ENCODE measurements around the gene TMPRSS2. TPM values are rescaled to one million over a fixed set of nuclear protein-coding genes. Genes with fewer than 3 reads are reported as not detected.

TMPRSS2 gene
- polyA plus RNA-seq (ENCODE audit: insufficient read length) = not detected

- DNase-seq (ENCODE audit: low read depth) = no peak
Observed at GRCh38 chr21:41507521-41508414, at the start of gene TMPRSS2. Gene TMPRSS2 (minus strand): TSS chr21:41508158. CDS start chr21:41498133, 10,025 bp downstream.

GRCh38 chr21:41555057-41555456 is 47.1 kb upstream of the TMPRSS2 start:
- no peak for DNase-seq (ENCODE audit: low read depth)

GRCh38 chr21:41552254-41552653 is 44.3 kb upstream of the TMPRSS2 start:
- no peak for DNase-seq (ENCODE audit: low read depth)

- DNase-seq (ENCODE audit: low read depth) = no peak
Observed at GRCh38 chr21:41548781-41549180, 40.8 kb upstream of the TMPRSS2 start.

DNA sequence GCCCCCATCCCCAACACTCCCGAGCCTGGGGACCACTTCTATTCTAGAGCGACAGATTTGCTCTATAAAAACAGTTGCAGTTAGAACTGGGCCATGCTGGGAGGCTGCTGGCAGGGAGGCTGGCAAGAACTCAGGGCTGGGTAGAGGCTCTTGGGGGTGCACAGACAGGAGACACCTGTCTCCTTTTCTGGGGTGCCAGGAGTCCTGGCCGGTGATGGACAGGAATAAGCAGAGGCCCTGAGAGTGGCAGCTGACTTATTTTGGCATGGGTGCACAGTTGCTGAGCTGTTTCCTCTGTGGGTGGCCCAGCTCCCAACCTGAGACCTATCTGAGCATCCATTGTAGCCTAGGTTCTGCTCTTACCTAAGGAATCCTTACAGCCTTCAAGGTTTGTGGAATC is 39.2 kb upstream of the TMPRSS2 start:
- no peak for DNase-seq (ENCODE audit: low read depth)

- no peak for DNase-seq (ENCODE audit: low read depth)
Observed at GRCh38 chr21:41545500-41546359, 37.8 kb upstream of the TMPRSS2 start.

DNA sequence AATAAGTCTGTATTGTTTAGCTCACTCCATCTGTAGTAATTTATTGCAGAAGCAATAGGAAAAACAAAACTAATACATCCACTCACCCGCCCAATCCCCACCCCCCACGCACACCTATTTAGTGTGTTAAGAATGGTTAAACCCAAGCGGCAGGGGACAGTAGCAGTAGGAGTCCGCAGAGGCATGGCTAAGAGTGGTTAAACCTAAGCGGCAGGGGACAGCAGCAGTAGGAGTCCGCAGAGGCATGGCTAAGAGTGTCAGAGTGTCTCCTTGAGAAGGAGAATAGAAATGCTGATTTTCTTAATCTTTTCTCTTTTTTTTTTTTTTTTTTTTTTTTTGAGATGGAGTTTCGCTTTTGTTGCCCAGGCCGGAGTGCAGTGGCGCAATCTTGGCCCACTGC is 34.8 kb upstream of the TMPRSS2 start:
- DNase-seq (ENCODE audit: low read depth) = no peak

GRCh38 chr21:41537356-41537755 is 29.4 kb upstream of the TMPRSS2 start:
- no peak for DNase-seq (ENCODE audit: low read depth)

DNA sequence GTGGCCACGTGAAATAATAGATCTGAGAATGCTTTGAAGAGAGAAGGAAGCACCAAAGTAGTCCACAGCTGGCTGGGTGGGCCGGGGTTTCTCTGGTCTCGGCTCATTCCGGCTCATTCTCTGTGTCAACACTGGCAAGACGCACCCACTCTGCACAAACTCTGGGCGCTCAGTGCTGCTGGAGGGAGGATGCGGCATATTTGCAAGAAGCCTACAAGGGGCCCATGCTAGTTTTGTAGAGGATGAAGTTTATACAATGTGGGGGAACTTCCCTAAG is 28.8 kb upstream of the TMPRSS2 start:
- DNase-seq (ENCODE audit: low read depth) = no peak

GRCh38 chr21:41536076-41536826 is 28.3 kb upstream of the TMPRSS2 start:
- DNase-seq (ENCODE audit: low read depth) = no peak

GRCh38 chr21:41530366-41530765 is 22.4 kb upstream of the TMPRSS2 start:
- no peak for DNase-seq (ENCODE audit: low read depth)

DNA sequence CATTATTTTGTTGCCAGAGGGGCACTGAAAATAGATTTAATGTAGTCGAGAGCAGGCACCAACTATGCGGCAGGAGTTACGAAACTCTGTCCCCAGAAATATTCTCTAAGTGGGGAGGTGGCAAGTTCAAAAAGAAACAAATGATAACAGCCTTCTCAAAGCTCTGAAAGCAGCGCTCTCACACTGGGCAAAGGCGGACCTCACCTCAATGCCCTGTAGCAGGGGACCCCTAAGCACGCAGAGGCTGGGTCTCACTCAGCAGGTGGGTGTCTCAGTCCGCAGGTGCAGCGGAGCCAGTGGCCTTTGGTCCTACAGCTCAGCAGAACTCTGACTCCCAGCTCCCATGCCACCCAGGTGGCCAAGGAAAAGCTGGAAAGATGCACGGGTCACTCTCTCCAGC is 21.8 kb upstream of the TMPRSS2 start:
- DNase-seq (ENCODE audit: low read depth) = no peak

GRCh38 chr21:41526478-41527087 is 18.6 kb upstream of the TMPRSS2 start:
- no peak for DNase-seq (ENCODE audit: low read depth)

DNA sequence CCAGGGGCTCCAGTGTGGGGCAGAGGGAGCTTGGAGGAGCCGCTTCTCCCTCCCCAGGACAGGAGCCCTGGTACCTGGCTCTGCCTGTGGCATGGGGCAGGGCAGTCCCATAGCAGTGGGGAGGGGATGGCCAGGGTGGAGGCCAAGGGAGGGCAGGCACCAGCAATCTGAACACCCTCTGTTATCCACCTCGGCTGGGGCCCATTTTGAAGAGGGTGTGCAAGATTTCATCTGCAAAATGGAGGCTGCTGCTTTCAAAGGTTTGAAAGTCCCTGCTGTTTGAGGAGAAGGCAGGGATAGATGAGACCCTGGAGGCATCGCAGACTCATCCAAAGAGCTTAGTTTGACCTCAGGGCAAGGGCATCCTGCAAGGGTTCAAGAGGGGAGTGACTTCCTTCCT is 15.2 kb upstream of the TMPRSS2 start:
- DNase-seq (ENCODE audit: low read depth) = no peak

GRCh38 chr21:41521489-41522027 is 13.6 kb upstream of the TMPRSS2 start:
- no peak for DNase-seq (ENCODE audit: low read depth)

- DNase-seq (ENCODE audit: low read depth) = no peak
Observed at GRCh38 chr21:41520560-41521442, 12.8 kb upstream of the TMPRSS2 start.

DNA sequence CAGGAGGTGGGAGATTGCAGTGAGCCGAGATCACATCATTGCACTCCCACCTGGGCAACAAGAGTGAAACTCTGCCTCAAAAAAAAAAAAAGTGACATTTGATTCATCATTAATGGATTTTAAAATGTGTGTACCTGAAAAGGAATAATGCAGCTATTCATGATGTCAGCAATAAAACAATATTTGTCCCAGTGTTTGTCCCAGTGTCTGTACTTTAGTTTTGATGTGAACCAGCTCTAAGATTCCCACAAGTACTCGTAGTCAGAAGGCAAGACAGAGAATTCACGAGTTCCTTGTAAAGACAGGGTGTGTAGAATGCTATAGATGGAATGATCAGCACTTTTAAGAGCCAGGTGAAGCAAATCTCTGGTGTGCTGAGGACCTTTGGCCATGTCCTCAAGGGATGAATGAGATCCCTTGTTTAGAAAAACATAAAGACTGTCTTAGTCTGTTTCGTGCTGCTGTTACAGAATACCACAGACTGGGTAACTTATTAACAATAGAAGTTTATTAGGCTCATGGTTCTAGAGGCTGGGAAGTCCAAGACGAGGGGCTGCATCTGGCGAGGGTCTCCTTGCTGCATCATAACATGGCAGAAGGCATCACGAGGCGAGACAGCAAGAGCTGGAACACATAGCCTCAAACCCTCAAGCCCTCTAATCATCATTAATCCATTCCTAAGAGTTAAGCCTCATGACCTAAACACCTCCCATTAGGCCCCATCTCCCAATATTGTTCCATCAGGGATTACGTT is 12.0 kb upstream of the TMPRSS2 start:
- DNase-seq (ENCODE audit: low read depth) = no peak

GRCh38 chr21:41518757-41519156 is 10.8 kb upstream of the TMPRSS2 start:
- DNase-seq (ENCODE audit: low read depth) = no peak

DNA sequence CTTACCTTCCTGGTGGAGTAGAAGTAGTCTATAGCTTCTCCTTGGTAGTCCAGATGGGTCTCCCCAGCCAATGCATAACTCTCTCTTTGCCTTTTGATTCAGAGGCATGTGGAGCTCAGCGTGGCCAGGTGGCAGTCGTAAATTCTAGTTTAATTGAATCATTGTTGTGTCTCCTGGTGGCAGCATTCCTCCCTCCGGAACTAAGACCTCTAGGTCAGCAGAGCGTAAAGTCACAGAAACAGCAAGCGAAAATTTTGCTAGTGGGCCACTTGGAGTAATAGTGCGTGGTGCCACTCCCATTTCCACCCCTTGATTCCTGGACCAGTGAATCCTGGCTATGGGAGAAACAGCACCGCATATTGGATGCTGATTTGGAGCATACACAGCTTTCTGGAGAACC is 3.9 kb upstream of the TMPRSS2 start:
- DNase-seq (ENCODE audit: low read depth) = no peak

GRCh38 chr21:41510500-41510899 is 2.5 kb upstream of the TMPRSS2 start:
- DNase-seq (ENCODE audit: low read depth) = no peak

Measured in forelimb muscle (tissue), 1 donor.